HFF-Myc (cell line): ENCODE results near the gene IDH3G.

Experiments
- DNase-seq: peaks from one replicate; pipeline ENCODE4 v3.0.0-alpha.2; 2011; ENCODE audit warnings: low read depth; ENCODE audit errors: extremely low read depth
- H3K4me3 ChIP-seq: replicated peaks from 2 replicates; pipeline ENCODE4 v1.5.1; 2011; ENCODE audit warnings: low read depth, mild to moderate bottlenecking, control low read depth, low read length
- TF ChIP-seq, protein P1 (sequence below): IDR thresholded peaks from 2 replicates; pipeline ENCODE4 v1.5.1; 2012; ENCODE audit warnings: mild to moderate bottlenecking, low read depth, low read length, control low read depth; ENCODE audit errors: missing control alignments

Gene IDH3G

GRCh38 chrX:153805436-153805835 is 11.3 kb upstream of the IDH3G start:
- TF ChIP-seq, protein P1, sequence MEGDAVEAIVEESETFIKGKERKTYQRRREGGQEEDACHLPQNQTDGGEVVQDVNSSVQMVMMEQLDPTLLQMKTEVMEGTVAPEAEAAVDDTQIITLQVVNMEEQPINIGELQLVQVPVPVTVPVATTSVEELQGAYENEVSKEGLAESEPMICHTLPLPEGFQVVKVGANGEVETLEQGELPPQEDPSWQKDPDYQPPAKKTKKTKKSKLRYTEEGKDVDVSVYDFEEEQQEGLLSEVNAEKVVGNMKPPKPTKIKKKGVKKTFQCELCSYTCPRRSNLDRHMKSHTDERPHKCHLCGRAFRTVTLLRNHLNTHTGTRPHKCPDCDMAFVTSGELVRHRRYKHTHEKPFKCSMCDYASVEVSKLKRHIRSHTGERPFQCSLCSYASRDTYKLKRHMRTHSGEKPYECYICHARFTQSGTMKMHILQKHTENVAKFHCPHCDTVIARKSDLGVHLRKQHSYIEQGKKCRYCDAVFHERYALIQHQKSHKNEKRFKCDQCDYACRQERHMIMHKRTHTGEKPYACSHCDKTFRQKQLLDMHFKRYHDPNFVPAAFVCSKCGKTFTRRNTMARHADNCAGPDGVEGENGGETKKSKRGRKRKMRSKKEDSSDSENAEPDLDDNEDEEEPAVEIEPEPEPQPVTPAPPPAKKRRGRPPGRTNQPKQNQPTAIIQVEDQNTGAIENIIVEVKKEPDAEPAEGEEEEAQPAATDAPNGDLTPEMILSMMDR = no peak
- no peak overlapping the region for H3K4me3 ChIP-seq
- DNase-seq = no peak

DNA sequence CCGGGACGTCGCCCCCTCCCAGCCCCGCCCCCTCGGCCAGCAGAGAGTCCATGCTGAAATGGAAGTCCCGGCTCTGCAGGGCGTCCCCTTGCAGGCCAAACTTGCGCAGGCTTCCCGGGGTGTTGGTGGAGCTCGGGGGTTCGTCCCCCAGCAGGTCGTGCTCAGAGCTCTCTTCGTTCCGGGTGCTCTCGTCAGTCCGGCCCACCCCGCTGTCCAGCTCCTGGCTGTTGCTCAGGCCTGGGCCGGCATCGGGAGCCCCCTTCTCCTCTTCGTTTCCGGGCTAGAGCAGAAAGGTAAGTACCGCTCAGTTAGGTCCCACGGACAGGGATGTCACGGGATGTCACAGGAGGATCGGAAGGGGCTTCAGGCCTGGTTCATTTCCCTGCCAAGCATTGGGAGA is 10.4 kb upstream of the IDH3G start:
- TF ChIP-seq, protein P1 = no peak
- H3K4me3 ChIP-seq = no peak overlapping the region
- DNase-seq = no peak

GRCh38 chrX:153804100-153804595 is 10.0 kb upstream of the IDH3G start:
- DNase-seq = no peak
- no peak overlapping the region for H3K4me3 ChIP-seq
- TF ChIP-seq, protein P1 = no peak

DNA sequence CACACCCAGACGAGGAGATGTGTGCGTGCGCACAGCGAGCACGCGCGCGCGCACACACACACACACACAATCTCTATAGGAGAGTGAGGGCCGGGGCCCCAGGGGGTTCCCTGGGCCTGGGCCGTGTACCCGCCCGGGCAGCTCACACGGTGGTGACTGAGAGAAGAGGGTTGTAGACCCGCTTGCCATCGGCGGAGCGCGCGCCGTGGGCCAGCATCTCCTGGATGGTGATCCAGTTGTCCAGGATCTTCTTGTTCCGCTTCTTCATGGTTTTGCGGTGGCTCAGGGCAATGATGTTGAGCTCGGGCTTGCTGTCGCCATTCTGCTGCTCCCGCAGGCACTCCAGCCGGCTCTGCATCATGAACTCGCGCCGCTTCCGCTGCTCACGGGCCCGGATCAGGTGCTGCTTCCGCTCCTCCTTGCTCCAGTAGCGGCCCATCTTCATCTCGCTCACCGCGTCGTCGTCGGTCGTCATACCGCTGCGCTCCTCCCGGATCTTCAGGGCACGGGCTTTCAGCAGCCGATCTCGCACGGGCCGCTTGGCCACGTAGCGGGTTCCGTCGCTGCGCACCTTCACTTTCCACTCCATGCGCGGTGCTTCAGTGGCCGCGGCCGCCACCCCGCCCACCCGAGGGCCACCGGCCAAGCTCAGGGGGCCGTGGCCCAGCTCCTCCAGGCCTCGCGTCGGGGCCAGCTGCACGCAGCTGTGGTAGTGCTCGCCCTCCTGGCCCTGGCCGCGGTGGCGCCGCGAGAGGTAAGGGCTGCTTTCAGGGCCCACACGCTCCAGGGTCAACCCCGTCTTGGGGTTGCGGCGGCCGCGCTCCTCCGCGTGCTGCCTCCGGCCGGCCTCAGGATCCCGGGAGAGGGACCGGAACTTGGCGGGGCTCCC is 9.3 kb upstream of the IDH3G start:
- H3K4me3 ChIP-seq = no peak overlapping the region
- no peak for DNase-seq
- TF ChIP-seq, protein P1 = no peak

DNA sequence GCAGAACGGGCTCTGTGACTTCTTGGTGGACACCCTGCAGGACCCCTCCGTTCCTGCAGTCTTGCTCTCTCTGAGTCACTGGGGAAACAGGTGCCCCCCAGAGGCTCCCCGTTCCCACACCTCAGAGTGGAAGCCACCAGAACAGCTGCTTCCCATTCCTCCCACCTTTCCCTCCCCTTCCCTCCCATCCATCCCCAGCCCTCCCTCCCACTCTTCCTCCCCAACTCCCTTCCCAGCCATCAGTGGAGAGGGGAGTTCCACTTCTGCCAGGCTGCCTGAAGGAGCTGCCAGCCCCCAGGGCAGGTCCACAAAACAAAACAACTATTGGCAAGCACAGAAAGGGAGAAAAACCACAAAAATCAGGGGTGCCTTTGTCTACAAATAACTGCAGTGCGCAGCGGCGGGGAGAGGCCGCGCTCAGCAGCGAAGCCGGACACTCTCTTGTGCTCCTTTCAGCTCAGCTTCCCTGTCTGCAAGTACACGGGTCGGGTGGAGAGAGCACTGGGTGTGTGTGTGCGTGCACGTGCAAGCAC is 8.4 kb upstream of the IDH3G start:
- TF ChIP-seq, protein P1 = no peak
- no peak for DNase-seq

GRCh38 chrX:153801669-153802068 is 7.5 kb upstream of the IDH3G start:
- TF ChIP-seq, protein P1 = no peak
- no peak overlapping the region for H3K4me3 ChIP-seq
- no peak for DNase-seq

More for the DNA sequence above, 8.4 kb upstream of the IDH3G start:
- no peak overlapping the region for H3K4me3 ChIP-seq
